GM12892 (cell line): ENCODE data around the gene CHST10.

ENCODE experiments used
- POLR2A ChIP-seq: IDR thresholded peaks from 2 replicates; pipeline ENCODE4 v1.6.1; 2011; ENCODE audit warnings: low read depth, low read length, control low read depth
- POLR2AphosphoS5 ChIP-seq: IDR thresholded peaks from 2 replicates; pipeline ENCODE4 v1.6.1; 2011; ENCODE audit warnings: low read depth, low read length, control low read depth

GRCh38 chr2:100350661-100351185, 66.7 kb downstream of the CHST10 start:
- TF ChIP-seq POLR2A (no peak), POLR2AphosphoS5 (no peak)
